ENCODE data around the gene SNRNP48. TPM values are rescaled to one million over a fixed set of nuclear protein-coding genes. Genes with fewer than 3 reads are reported as not detected.

SNRNP48 gene
- total RNA-seq, 1 experiment from 2014 or later = 26.2 TPM

- Histone ChIP-seq H3K27ac (ENCODE audit: low read depth, low read length) (no peak overlapping the region), H3K4me1 (ENCODE audit: control insufficient read depth in 1 of 2, insufficient read depth in 2 of 2, low read length in 2 of 2) (peaks cover 0 to 14% of the 10 kb centered on the region in 2 experiments; a peak in 2 of 4 replicates), H3K4me3 (replicated peaks in 1 of 2; ENCODE audit: low read depth in 1 of 2, low read length in 2 of 2) (no peak overlapping the region), H3K9me3 (ENCODE audit: control insufficient read depth in 1 of 2, insufficient read depth in 1 of 2, low read depth in 1 of 2, low read length in 2 of 2) (no peaks in the 10 kb centered on the region), H3K79me2 (ENCODE audit: insufficient read depth, low read length) (no peaks in the 10 kb centered on the region), H4K20me1 (ENCODE audit: insufficient read depth) (no peaks in the 10 kb centered on the region), H3K27me3 (ENCODE audit: insufficient read depth, low read length) (no peaks in the 10 kb centered on the region), H3K4me2 (ENCODE audit: low read length) (no peak overlapping the region), H2AFZ (ENCODE audit: low read depth, low read length, poor library complexity, severe bottlenecking) (no peak overlapping the region), H3K9ac (ENCODE audit: low read length) (no peak overlapping the region), H3K36me3 (ENCODE audit: control insufficient read depth in 1 of 2, insufficient read depth in 2 of 2, low read length in 2 of 2) (no peaks in the 10 kb centered on the region), H3K9me2 (ENCODE audit: insufficient read depth) (0 out of 2 replicates have a peak, but pooled peaks cover 3% of the 10 kb centered on the region)
- BruUV-seq (replicated peaks) = no TSS peak
- intact Hi-C loops (cut with micrococcal nuclease) = no loop called here
- ATAC-seq (no peak), DNase-seq (ENCODE audit: low read depth, low spot score) (no peak)
- POLR2A ChIA-PET = no interaction called here
- CTCF ChIA-PET = no interaction called here
- RAD21 ChIA-PET (ENCODE audit: low non-redundant PET in 1 of 2, low total read pairs in 2 of 2, uncharacterized antibody in 2 of 2, unreplicated experiment in 2 of 2) = no interaction called here
- peak; percentile 12; the same call in 1 of the 2 replicates for TF ChIP-seq SP1 (IDR thresholded peaks at IDR 0.05; ENCODE audit: low read depth)
- no peak for TF ChIP-seq TCF7L2 (IDR thresholded peaks at IDR 0.05; ENCODE audit: borderline replicate concordance, extremely low read depth, insufficient read depth, insufficient read length)
- no peak for TF ChIP-seq CTCF (IDR thresholded peaks at IDR 0.05 in 2 of 3, conservative IDR thresholded peaks at IDR 0.05 in 1 of 3; ENCODE audit: borderline replicate concordance in 1 of 3, insufficient read depth in 1 of 3, low read depth in 2 of 3, low read length in 2 of 3)
- no peak for TF ChIP-seq ZNF274 (IDR thresholded peaks at IDR 0.05; ENCODE audit: low read depth, low read length)
These were observed 54.4 kb downstream of the SNRNP48 start for GRCh38 chr6:7644417-7644816.

- CTCF ChIA-PET = no interaction called here
- intact Hi-C loops (cut with micrococcal nuclease) = no loop called here
- TF ChIP-seq POLR2A (IDR thresholded peaks at IDR 0.05; ENCODE audit: borderline replicate concordance, extremely low read depth, insufficient read depth, insufficient read length) = no peak
- no peak for TF ChIP-seq RAD21 (IDR thresholded peaks at IDR 0.05; ENCODE audit: low read depth)
- no peak for TF ChIP-seq CBX3 (IDR thresholded peaks at IDR 0.05; ENCODE audit: low read depth)
- no peak for TF ChIP-seq JUND (IDR thresholded peaks at IDR 0.05)
- TF ChIP-seq ELF1 (IDR thresholded peaks at IDR 0.05; ENCODE audit: borderline replicate concordance, low read depth) = no peak
- no peak for TF ChIP-seq YY1 (IDR thresholded peaks at IDR 0.05; ENCODE audit: extremely low read depth, insufficient replicate concordance, low read depth, low read length)
- TF ChIP-seq SRF (IDR thresholded peaks at IDR 0.05; ENCODE audit: low read depth) = no peak
- TF ChIP-seq, protein P1, sequence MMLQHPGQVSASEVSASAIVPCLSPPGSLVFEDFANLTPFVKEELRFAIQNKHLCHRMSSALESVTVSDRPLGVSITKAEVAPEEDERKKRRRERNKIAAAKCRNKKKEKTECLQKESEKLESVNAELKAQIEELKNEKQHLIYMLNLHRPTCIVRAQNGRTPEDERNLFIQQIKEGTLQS (IDR thresholded peaks at IDR 0.05) = no peak
- TF ChIP-seq, protein P2, sequence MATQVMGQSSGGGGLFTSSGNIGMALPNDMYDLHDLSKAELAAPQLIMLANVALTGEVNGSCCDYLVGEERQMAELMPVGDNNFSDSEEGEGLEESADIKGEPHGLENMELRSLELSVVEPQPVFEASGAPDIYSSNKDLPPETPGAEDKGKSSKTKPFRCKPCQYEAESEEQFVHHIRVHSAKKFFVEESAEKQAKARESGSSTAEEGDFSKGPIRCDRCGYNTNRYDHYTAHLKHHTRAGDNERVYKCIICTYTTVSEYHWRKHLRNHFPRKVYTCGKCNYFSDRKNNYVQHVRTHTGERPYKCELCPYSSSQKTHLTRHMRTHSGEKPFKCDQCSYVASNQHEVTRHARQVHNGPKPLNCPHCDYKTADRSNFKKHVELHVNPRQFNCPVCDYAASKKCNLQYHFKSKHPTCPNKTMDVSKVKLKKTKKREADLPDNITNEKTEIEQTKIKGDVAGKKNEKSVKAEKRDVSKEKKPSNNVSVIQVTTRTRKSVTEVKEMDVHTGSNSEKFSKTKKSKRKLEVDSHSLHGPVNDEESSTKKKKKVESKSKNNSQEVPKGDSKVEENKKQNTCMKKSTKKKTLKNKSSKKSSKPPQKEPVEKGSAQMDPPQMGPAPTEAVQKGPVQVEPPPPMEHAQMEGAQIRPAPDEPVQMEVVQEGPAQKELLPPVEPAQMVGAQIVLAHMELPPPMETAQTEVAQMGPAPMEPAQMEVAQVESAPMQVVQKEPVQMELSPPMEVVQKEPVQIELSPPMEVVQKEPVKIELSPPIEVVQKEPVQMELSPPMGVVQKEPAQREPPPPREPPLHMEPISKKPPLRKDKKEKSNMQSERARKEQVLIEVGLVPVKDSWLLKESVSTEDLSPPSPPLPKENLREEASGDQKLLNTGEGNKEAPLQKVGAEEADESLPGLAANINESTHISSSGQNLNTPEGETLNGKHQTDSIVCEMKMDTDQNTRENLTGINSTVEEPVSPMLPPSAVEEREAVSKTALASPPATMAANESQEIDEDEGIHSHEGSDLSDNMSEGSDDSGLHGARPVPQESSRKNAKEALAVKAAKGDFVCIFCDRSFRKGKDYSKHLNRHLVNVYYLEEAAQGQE (IDR thresholded peaks at IDR 0.05; ENCODE audit: low read depth) = no peak
- TF ChIP-seq ZFX (IDR thresholded peaks at IDR 0.05) = no peak
- TF ChIP-seq TCF7L2 (IDR thresholded peaks at IDR 0.05; ENCODE audit: borderline replicate concordance, extremely low read depth, insufficient read depth, insufficient read length) = no peak
- no peak for TF ChIP-seq EZH2phosphoT487 (IDR thresholded peaks at IDR 0.05; ENCODE audit: borderline replicate concordance)
These were observed 56.4 kb downstream of the SNRNP48 start for GRCh38 chr6:7646394-7646793.

More at GRCh38 chr6:7646394-7646793, 56.4 kb downstream of the SNRNP48 start:
- H3K27ac ChIP-seq (ENCODE audit: low read depth, low read length) = no peak overlapping the region
- no peaks in the 10 kb centered on the region for H3K9me3 ChIP-seq (ENCODE audit: control insufficient read depth in 1 of 2, insufficient read depth in 1 of 2, low read depth in 1 of 2, low read length in 2 of 2)
- H3K4me3 ChIP-seq (replicated peaks in 1 of 2; ENCODE audit: low read depth in 1 of 2, low read length in 2 of 2) = no peak overlapping the region
- ChIA-PET POLR2A (no interaction called here), RAD21 (ENCODE audit: low non-redundant PET in 1 of 2, low total read pairs in 2 of 2, uncharacterized antibody in 2 of 2, unreplicated experiment in 2 of 2) (no interaction called here)
- ATAC-seq = no peak
- no peak overlapping the region for H2AFZ ChIP-seq (ENCODE audit: low read depth, low read length, poor library complexity, severe bottlenecking)
- no TSS peak for BruUV-seq (replicated peaks)
- 0 out of 2 replicates have a peak, but pooled peaks cover 5% of the 10 kb centered on the region for H3K27me3 ChIP-seq (ENCODE audit: insufficient read depth, low read length)
- no peak overlapping the region for H3K9ac ChIP-seq (ENCODE audit: low read length)
- no peak overlapping the region for H3K4me2 ChIP-seq (ENCODE audit: low read length)
- DNase-seq (ENCODE audit: low read depth, low spot score) = no peak
- H4K20me1 ChIP-seq (ENCODE audit: insufficient read depth) = no peaks in the 10 kb centered on the region
- H3K4me1 ChIP-seq (ENCODE audit: control insufficient read depth in 1 of 2, insufficient read depth in 2 of 2, low read length in 2 of 2) = peaks cover 0 to 4% of the 10 kb centered on the region in 2 experiments; a peak in 1 of 4 replicates
- H3K79me2 ChIP-seq (ENCODE audit: insufficient read depth, low read length) = no peaks in the 10 kb centered on the region
- H3K36me3 ChIP-seq (ENCODE audit: control insufficient read depth in 1 of 2, insufficient read depth in 2 of 2, low read length in 2 of 2) = no peaks in the 10 kb centered on the region
- H3K9me2 ChIP-seq (ENCODE audit: insufficient read depth) = 0 out of 2 replicates have a peak, but pooled peaks cover 3% of the 10 kb centered on the region

Data from HCT116 (cell line).